Spleen (tissue), 7 donors: Measurements from ENCODE around the gene ZNF862.
"Not testable (repeated sequence)": the region's sequence is repeated elsewhere in the genome, so short reads cannot be mapped to it uniquely, and the experiment has no call there.

Experiments
- POLR2A ChIP-seq, 3 donors: fragments of 450-650 bp; IDR thresholded peaks; one replicate each; pipeline ENCODE4 v1.5.1; 2017; ENCODE audit warnings: antibody characterized with exemption in 3 of 3, mild to moderate bottlenecking in 1 of 3
- POLR2AphosphoS5 ChIP-seq, 3 donors: sonication (generic); formaldehyde crosslinking; IDR thresholded peaks; one replicate each; pipeline ENCODE4 v1.5.1; 2017; ENCODE audit warnings: antibody characterized with exemption in 3 of 3
- TF ChIP-seq, protein P1 (sequence below), 11 experiments: fragments of 200-600 bp in 7 of 11; fragments of 450-650 bp in 4 of 11; sonication (generic) in 4 of 11; IDR thresholded peaks in 8 of 11; conservative IDR thresholded peaks in 3 of 11; 1 replicate in 7 of 11; 2 replicates in 4 of 11; pipeline versions ENCODE4 v1.4.0 to v1.8.0; 2016 to 2021; ENCODE audit warnings: antibody characterized with exemption in 11 of 11, inconsistent platforms in 4 of 11, mild to moderate bottlenecking in 1 of 11
- donor health status: DM: no; HTN: no; CAD: no; lungs with moderate emphysema.
- donor health status: DM: no; HTN: no; CAD: no.
- donor health status: DM: no; HTN: no; CAD: no.

DNA sequence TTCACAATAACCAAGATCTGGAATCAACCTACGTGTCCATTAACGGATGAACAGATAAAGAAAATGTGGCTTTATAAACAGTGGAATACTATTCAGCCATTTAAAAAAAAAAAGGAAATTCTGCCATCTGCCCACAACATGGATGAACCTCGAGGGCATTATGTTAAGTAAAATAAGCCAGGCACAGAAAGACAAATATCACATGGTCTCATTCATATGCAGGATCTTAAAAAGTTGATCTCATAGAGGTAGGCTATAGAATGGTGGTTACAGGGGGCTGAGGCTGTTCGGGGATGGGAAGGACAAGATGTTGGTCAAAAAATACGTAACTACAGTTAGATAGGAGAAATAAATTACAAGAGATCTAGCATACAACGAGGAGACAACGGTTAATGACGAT, 56.8 kb downstream of the ZNF862 start:
- not testable (repeated sequence) for TF ChIP-seq POLR2A, POLR2AphosphoS5 (IDR thresholded peaks at IDR 0.05)
- TF ChIP-seq, protein P1, sequence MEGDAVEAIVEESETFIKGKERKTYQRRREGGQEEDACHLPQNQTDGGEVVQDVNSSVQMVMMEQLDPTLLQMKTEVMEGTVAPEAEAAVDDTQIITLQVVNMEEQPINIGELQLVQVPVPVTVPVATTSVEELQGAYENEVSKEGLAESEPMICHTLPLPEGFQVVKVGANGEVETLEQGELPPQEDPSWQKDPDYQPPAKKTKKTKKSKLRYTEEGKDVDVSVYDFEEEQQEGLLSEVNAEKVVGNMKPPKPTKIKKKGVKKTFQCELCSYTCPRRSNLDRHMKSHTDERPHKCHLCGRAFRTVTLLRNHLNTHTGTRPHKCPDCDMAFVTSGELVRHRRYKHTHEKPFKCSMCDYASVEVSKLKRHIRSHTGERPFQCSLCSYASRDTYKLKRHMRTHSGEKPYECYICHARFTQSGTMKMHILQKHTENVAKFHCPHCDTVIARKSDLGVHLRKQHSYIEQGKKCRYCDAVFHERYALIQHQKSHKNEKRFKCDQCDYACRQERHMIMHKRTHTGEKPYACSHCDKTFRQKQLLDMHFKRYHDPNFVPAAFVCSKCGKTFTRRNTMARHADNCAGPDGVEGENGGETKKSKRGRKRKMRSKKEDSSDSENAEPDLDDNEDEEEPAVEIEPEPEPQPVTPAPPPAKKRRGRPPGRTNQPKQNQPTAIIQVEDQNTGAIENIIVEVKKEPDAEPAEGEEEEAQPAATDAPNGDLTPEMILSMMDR (IDR thresholded peaks at IDR 0.05 in 8 of 11, conservative IDR thresholded peaks at IDR 0.05 in 3 of 11): not testable (repeated sequence)
